Esophagus squamous epithelium (tissue), 5 donors: ENCODE results near the gene RNF207. TPM values are rescaled to one million over a fixed set of nuclear protein-coding genes. Genes with fewer than 3 reads are reported as not detected.
A peak's percentile ranks its signal among the peaks of the same experiment; 100 is the strongest.

Experiments used
- DNase-seq: peaks from one replicate; lab custom pipeline; 2025; lab: John Stamatoyannopoulos, UW
- H3K27ac ChIP-seq, 4 donors: fragments of 200-600 bp; sonication (generic); one replicate each; pipeline ENCODE4 v1.5.1; 2016 to 2019; ENCODE audit warnings: mild to moderate bottlenecking in 1 of 4
- H3K27me3 ChIP-seq, 4 donors: fragments of 200-600 bp; sonication (generic); 1 replicate in 3 of 4; 2 replicates in 1 of 4; pipeline versions ENCODE4 v1.5.1 to v1.6.0; 2017 to 2021; ENCODE audit warnings: antibody characterized with exemption in 1 of 4
- H3K36me3 ChIP-seq, 3 donors: fragments of 200-600 bp; sonication (generic); one replicate each; pipeline ENCODE4 v1.5.1; 2016 to 2019
- H3K4me1 ChIP-seq, 3 donors: fragments of 200-600 bp; sonication (generic); one replicate each; pipeline ENCODE4 v1.5.1; 2017 to 2019
- H3K4me3 ChIP-seq, 4 donors: fragments of 200-600 bp; sonication (generic); 1 replicate in 3 of 4; 2 replicates in 1 of 4; pipeline ENCODE4 v1.5.1; 2016 to 2019; ENCODE audit warnings: mild to moderate bottlenecking in 2 of 4, moderate library complexity in 1 of 4
- H3K9me3 ChIP-seq, 3 donors: fragments of 200-600 bp; sonication (generic); one replicate each; pipeline ENCODE4 v1.5.1; 2016 to 2019
- POLR2A ChIP-seq, 4 donors: fragments of 450-650 bp; IDR thresholded peaks; one replicate each; pipeline ENCODE4 v1.6.1; 2017; ENCODE audit warnings: antibody characterized with exemption in 4 of 4, mild to moderate bottlenecking in 4 of 4, moderate library complexity in 3 of 4
- WGBS, 2 donors: methylation state at CpG; one replicate each; pipeline ENCODE4 v1.1.5; 2018; 5-methylcytosine and 5-hydroxymethylcytosine counted together
- intact Hi-C: fragments of 100-400 bp; cut with DNase I; formaldehyde crosslinking; loops from one replicate; pipeline ENCODE4 v1.15.0; 2022
- total RNA-seq, 4 donors: library from RNA; depleted of rRNA; stranded (reverse); fragments of >200 nt; gene quantifications; one replicate each; pipeline ENCODE4 v1.1.0, GENCODE V29; 2016
- TF ChIP-seq, protein P1 (sequence below), 6 experiments: fragments of 450-650 bp in 4 of 6; fragments of 200-600 bp in 2 of 6; sonication (generic) in 2 of 6; IDR thresholded peaks; one replicate each; pipeline ENCODE4 v1.5.1; 2016 to 2019; ENCODE audit warnings: antibody characterized with exemption in 6 of 6, mild to moderate bottlenecking in 4 of 6, moderate library complexity in 4 of 6
- donor health status: DM: yes; HTN: yes; CAD: no.

Gene RNF207
- total RNA-seq, 4 donors from 2014 or later = 6.6 to 43.3 (median 23.3) TPM

DNA sequence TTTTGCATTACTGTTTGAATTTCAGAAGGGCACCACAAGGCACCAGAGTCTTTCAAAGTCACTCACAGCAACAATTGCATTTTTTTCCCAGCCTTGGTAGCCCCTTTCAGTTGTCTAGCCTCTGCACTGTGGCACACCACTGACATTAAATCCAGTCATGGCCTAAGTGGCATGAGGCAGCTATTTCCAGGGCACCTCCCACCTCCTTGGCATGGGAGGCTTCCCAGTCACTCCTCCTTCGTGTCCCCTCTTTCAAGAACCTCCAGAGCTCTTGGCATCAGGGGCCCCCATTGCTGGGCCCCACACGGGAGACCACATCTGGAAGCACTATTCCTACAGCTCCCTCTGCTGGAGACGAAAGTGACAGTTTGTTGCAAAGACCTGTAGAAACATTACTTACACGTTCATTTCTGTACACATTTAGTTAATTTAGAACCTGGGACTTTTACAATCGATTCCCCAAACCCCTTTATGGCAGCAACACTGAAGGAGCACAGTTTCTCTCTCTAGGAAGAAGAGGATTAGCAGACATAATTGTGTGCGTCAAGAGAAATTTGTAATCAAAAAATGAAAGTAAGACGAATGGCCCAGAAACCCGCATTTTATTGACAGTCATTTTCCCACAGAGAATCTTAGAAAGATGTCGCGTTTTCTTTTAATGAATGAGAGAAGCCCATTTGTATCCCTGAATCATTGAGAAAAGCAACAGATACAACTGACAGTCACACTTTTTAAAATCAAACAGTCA, 20.1 kb upstream of the RNF207 start:
- no peak for TF ChIP-seq POLR2A (IDR thresholded peaks at IDR 0.05)
- TF ChIP-seq, protein P1, sequence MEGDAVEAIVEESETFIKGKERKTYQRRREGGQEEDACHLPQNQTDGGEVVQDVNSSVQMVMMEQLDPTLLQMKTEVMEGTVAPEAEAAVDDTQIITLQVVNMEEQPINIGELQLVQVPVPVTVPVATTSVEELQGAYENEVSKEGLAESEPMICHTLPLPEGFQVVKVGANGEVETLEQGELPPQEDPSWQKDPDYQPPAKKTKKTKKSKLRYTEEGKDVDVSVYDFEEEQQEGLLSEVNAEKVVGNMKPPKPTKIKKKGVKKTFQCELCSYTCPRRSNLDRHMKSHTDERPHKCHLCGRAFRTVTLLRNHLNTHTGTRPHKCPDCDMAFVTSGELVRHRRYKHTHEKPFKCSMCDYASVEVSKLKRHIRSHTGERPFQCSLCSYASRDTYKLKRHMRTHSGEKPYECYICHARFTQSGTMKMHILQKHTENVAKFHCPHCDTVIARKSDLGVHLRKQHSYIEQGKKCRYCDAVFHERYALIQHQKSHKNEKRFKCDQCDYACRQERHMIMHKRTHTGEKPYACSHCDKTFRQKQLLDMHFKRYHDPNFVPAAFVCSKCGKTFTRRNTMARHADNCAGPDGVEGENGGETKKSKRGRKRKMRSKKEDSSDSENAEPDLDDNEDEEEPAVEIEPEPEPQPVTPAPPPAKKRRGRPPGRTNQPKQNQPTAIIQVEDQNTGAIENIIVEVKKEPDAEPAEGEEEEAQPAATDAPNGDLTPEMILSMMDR (IDR thresholded peaks at IDR 0.05) = peak in 5 of 6 experiments; percentile 17 to 47 (median 28)
- no peak for DNase-seq
- 63 to 67% methylated on average over 10 of the region's 10 CpGs for WGBS, 2 donors
- Histone ChIP-seq H3K36me3 (peaks cover 5 to 59% (median 29%) of the 10 kb centered on the region in 3 donors), H3K4me1 (peaks cover 4 to 20% (median 6%) of the 10 kb centered on the region in 3 donors), H3K9me3 (no peaks in the 10 kb centered on the region), H3K27ac (no peak overlapping the region), H3K4me3 (no peak overlapping the region), H3K27me3 (peaks cover 0 to 15% (median 0%) of the 10 kb centered on the region in 4 donors)
- intact Hi-C loops = no loop called here

DNA sequence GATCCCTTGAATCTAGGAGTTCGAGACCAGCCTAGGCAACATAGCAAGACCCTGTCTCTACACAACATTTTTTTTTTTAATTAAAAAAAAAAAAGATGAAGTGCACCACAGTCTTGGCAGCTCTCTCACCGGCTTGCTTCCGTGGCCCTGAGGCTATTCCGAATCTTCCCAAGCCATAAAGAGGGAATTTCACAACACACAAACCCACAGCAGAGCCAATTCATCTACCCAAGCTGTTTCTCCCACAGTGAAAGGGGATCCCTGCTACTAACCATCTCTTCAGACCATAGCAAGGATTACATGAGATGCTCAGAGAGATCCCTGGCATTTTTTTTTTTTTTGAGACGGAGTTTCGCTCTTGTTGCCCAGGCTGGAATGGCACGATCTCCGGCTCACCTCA, 17.5 kb upstream of the RNF207 start:
- Histone ChIP-seq H3K4me3 (no peak overlapping the region), H3K9me3 (no peaks in the 10 kb centered on the region), H3K36me3 (peaks cover 5 to 85% (median 52%) of the 10 kb centered on the region in 3 donors), H3K27ac (no peak overlapping the region), H3K27me3 (no peaks in the 10 kb centered on the region), H3K4me1 (peaks cover 0 to 7% (median 0%) of the 10 kb centered on the region in 3 donors)
- TF ChIP-seq, protein P1 (IDR thresholded peaks at IDR 0.05) = no peak
- no peak for TF ChIP-seq POLR2A (IDR thresholded peaks at IDR 0.05)
- intact Hi-C loops = no loop called here
- 72 to 81% methylated on average over 8 of the region's 8 CpGs for WGBS, 2 donors
- no peak for DNase-seq

DNA sequence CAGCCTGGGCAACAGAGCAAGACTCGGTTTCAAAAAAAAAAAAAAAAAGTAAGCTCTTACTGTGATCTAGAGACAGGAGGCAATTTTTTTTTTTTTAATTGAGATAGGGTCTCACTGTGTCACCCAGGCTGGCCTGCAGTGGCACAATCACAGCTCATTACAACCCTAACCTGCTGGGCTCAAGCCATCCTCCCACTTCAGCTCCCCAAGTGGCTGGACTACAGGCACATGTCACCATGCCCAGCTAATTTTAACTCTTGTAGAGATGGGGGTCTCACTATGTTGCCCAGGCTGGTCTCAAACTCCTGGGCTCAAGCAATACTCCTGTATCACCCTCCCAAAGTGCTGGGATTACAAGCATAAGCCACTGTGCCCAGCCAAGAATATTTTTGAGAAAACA, 14.0 kb upstream of the RNF207 start:
- intact Hi-C loops = no loop called here
- H3K27ac ChIP-seq = no peak overlapping the region
- WGBS, 2 donors = 100% methylated on average over 1 of the region's 1 CpG

DNA sequence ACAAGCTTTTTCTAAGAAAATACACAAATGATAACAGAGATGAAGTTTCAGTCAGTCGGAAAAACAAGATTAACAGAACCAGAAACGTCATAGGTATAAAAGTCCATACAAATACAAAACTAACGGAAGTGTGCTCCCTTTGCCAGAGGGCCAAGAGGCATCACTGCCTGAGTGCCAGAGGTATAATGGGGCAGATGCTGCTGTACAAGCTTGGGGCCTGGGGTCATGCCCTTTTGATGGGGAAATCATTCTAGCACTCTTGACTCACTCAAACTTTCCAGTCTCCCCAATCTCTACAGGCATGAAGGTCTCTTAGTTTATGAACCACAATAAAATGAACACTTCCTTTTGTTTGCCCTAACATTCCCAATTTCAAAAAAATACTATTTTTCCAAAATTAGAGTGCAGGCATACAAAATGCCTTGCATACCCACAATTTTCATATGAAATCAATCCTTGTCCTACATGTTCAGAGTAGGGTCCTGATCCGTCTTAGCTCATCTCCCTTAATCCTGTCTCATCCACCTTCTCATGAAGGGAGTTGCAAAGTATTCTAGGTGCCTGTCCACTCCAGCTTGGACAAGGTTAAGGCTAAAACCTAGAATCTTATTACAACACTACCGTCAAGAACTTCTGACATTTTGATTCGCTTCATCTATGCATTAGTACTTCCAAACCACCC, 8.0 kb upstream of the RNF207 start:
- peaks cover 0 to 46% (median 29%) of the 10 kb centered on the region in 3 donors for H3K36me3 ChIP-seq
- DNase-seq = no peak
- H3K4me1 ChIP-seq = peaks cover 17 to 51% (median 19%) of the 10 kb centered on the region in 3 donors
- H3K27ac ChIP-seq = peak overlapping the region in 2 of 4 donors; percentile 93
- H3K9me3 ChIP-seq = no peaks in the 10 kb centered on the region
- H3K4me3 ChIP-seq = peak overlapping the region; percentile 79 to 100 (median 94)
- WGBS, 2 donors = 40 to 44% methylated on average over 6 of the region's 6 CpGs
- no peak for TF ChIP-seq POLR2A (IDR thresholded peaks at IDR 0.05)
- TF ChIP-seq, protein P1 (IDR thresholded peaks at IDR 0.05) = no peak
- H3K27me3 ChIP-seq = no peaks in the 10 kb centered on the region
- intact Hi-C loops = no loop called here

More for the DNA sequence above, 14.0 kb upstream of the RNF207 start:
- peaks cover 5 to 99% (median 75%) of the 10 kb centered on the region in 3 donors for H3K36me3 ChIP-seq
- no peak for DNase-seq
- H3K9me3 ChIP-seq = no peaks in the 10 kb centered on the region
- H3K4me3 ChIP-seq = no peak overlapping the region
- TF ChIP-seq POLR2A (IDR thresholded peaks at IDR 0.05) = no peak
- TF ChIP-seq, protein P1 (IDR thresholded peaks at IDR 0.05) = no peak
- no peaks in the 10 kb centered on the region for H3K27me3 ChIP-seq
- H3K4me1 ChIP-seq = peaks cover 0 to 20% (median 0%) of the 10 kb centered on the region in 3 donors
